ENCODE results near the gene HRH2.

- TF ChIP-seq, protein P1, sequence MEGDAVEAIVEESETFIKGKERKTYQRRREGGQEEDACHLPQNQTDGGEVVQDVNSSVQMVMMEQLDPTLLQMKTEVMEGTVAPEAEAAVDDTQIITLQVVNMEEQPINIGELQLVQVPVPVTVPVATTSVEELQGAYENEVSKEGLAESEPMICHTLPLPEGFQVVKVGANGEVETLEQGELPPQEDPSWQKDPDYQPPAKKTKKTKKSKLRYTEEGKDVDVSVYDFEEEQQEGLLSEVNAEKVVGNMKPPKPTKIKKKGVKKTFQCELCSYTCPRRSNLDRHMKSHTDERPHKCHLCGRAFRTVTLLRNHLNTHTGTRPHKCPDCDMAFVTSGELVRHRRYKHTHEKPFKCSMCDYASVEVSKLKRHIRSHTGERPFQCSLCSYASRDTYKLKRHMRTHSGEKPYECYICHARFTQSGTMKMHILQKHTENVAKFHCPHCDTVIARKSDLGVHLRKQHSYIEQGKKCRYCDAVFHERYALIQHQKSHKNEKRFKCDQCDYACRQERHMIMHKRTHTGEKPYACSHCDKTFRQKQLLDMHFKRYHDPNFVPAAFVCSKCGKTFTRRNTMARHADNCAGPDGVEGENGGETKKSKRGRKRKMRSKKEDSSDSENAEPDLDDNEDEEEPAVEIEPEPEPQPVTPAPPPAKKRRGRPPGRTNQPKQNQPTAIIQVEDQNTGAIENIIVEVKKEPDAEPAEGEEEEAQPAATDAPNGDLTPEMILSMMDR (IDR thresholded peaks at IDR 0.05): no peak
- no peak for TF ChIP-seq POLR2A (IDR thresholded peaks at IDR 0.05)
Observed at GRCh38 chr5:175617447-175617846, 40.4 kb upstream of the HRH2 start.

Data from body of pancreas (tissue), 4 donors.